HG03064 (cell line): ENCODE measurements around the gene ST7.

ENCODE experiments used
- ATAC-seq: cut with Tn5 transposase; IDR thresholded peaks from one replicate; pipeline ENCODE4 v1.9.1; 2021; ENCODE audit warnings: low read depth; ENCODE audit not compliant: unreplicated experiment

Gene ST7

GRCh38 chr7:117172283-117172682 lies 219.0 kb downstream of the ST7 start:
- ATAC-seq, result no peak

DNA sequence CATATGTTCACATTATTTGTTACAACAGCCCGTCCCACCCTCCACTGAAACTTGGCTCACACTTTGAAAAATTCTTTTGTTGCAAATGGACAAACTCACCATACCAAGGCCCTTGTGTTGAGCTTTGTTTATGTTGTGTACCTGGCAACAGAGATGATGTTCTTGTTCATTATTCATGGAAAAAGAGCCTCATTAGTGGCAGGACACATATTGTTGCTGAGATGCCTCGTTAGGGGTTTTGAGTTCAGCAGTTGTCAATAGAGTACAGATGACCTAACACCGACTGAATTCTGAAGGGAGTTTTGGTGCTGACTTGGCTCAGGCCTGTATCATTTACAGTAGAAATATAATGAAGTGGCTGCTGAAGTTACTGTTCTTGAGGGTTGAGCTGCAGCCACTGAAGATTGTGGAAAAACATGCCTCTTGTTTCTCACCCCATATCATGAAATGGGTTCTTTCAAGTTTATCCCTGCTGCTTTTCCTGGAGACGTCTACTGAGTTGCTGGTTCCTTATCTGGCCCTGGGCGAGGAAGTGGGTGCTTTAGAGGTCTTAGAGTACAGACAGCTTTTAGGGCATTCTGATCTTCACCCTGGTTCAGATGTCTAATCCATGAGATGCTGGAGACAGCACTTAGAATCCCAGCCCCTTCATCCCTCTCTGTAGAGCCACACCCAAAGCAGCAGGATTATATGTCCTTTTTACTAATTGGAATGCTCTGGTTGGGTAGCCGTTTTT lies 219.9 kb downstream of the ST7 start:
- no peak for ATAC-seq

GRCh38 chr7:117176206-117176605 lies 222.9 kb downstream of the ST7 start:
- no peak for ATAC-seq

- no peak for ATAC-seq
Observed at GRCh38 chr7:117178600-117178999, 225.3 kb downstream of the ST7 start.

DNA sequence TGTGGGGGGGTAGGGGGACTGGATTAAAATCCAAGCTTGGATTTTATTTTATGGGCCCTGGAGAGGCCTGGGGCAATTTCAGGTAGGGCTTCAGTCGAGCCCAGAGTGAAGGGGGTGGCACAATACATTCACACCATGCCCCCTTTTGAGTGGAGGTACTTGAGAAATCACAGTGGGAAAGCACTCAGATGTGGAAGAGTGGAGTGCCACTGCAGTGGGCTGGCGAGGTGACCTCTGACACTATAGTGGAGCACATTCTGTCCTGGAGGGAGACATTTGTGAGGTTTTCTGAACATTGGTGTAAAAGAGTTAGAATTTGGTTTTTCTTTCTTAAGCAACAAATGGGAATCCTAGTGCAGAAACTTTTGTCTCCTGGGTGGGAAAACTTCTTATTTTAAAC lies 226.4 kb downstream of the ST7 start:
- ATAC-seq, result no peak

DNA sequence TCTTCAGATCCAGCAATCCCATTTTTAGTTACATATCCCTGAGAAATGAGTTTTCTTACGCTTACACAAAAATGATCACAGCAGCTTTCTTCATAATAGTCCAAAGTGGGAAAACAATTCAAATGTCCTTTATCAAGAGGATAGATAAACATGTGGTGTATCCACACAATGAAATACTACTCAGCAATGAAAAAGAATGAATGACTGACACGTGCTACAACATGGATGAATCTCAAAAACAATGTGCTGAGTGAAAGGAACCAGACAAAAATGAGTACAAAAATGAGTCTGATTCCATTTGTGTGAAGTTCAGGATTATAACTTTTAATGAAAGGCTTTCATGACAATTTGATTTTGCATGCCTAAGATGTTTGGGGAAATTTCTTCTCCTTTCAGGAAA lies 230.4 kb downstream of the ST7 start:
- ATAC-seq, result no peak

DNA sequence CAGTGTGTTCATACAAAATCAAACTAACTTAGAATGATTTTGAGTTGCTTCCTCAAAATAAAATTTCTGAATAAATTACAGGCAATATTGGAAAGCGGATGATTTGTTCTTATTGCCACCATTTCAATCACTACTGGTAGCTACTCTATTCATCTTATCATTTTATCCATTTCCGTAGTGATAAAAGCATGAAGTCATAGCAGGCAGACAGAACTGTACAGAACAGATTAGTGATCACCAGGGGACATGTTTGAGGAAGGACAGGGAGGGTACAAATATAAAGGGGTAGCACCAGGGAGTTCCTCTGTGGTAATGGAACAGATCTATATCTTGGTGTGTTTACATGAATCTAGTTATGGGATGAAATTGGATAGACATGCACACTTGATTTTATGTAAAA lies 231.1 kb downstream of the ST7 start:
- ATAC-seq, result no peak

- ATAC-seq, result no peak
Observed at GRCh38 chr7:117185124-117185523, 231.8 kb downstream of the ST7 start.

DNA sequence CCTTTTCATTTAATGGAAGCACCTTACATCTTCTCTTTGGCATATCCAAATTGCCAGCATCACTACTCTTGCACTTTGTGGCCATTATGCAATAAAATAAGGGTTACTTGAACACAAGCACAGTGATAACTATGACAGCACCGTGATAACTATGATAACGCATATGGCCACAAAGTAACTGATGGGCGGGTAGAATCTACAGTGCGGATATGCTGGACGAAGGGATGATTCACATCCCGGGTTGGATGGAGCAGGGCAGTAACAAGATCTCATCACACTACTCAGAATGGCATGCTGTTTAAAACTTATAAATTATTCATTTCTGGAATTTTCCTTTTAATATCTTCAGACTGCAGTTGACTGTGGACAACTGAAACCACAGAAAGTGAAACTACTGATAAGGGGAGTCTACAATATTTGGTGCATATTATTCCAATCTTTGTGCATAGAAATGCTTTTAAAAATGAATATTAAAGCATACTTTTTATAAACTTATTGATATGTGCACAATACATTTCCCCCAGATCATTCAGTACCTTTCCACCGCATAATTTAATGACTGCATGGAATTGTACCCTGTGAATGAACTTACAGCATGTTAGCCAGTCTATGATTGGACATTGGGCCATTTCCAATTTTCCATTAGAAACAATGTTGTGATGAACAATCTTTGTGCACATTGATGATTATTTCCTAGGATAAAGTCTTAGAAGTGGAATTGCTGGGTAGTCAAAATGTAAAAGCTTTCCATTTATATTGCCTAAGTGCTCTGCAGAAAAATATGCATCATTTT lies 233.1 kb downstream of the ST7 start:
- ATAC-seq, result no peak

DNA sequence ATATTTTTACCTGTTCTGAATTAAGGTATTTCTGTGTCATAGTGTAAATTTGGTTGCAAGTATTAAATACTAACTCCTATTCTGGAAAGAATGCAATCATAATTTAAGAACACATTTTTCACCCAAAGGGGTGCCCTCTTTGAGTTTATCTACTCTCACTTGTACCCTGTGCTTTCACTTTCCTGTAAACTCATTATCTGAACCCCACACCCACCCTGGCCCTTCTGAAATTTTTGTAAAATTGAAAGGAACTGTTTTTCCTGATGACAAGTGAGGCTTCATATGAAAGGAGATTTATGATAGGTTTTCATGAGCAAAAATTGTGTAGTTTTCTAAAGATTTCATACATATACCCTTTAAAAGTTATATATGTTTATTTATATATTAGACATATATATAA lies 235.1 kb downstream of the ST7 start:
- ATAC-seq, result no peak

DNA sequence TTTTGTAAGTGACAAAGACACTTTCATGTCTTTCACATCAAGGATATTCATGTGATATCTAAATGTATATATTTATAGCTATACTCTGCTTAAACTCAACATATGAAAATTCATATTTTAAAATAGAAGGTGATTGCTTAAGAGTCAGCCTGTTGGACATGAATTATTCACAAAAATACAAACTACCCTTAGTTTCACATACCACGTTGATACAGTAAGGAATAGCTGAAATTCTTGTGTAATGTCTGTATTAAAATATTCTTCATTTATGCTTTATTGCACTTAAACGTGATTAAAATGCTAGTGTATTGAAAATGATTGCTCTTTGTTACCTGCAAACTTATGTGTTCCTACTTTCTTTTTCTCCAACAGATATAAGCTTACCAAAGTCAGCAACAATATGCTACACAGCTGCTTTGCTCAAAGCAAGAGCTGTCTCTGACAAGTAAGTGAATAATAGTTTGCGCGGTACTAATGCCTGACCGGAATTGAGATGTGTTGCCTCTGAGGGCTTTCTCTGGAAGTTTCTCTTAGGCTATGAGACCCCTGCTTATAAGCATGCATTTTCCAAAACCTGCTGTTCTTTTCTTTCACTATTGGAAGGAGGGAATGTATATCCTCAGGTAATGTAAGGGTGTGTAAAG lies 235.8 kb downstream of the ST7 start:
- no peak for ATAC-seq

DNA sequence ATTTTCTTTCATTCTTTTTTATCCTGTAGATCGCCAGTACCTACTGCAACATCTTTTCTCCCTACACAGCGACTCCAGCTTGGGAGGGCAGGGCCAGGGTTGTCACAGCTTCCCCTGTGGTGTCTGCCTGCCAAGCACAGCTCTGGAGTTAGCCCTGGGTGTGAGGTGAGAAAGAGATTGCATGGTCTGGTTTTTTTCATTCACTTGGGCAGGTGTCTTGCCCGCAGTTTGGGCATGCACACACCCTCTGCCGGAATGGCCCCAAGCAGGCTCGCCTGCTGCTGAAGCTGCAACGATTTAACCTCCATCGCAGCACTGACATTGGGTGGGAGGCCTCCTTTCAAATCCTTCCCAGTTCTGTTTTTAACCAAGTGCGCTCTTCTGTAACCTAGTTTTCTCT lies 236.8 kb downstream of the ST7 start:
- ATAC-seq, result no peak

- no peak for ATAC-seq
Observed at GRCh38 chr7:117190746-117191435, 237.6 kb downstream of the ST7 start.

DNA sequence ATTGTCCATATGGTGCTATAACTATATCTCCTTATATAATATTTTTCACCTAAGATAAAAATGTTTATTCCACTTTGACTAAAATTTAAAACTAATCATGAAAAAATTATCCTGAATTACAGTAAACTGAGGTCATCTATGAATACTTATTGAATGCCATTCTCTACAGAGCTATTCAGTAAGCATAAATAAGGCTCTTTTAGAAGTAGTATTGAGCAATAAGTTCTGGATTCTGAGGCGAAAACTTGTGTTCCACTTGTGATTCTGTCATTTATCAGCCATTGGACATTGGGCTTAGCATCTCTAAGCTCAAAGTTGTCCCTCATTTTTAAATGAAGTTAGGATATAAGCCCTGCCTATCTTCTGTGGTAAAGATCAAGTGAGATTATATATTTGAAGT lies 238.8 kb downstream of the ST7 start:
- no peak for ATAC-seq

GRCh38 chr7:117193564-117193963 lies 240.3 kb downstream of the ST7 start:
- no peak for ATAC-seq

GRCh38 chr7:117194445-117194844 lies 241.1 kb downstream of the ST7 start:
- no peak for ATAC-seq

DNA sequence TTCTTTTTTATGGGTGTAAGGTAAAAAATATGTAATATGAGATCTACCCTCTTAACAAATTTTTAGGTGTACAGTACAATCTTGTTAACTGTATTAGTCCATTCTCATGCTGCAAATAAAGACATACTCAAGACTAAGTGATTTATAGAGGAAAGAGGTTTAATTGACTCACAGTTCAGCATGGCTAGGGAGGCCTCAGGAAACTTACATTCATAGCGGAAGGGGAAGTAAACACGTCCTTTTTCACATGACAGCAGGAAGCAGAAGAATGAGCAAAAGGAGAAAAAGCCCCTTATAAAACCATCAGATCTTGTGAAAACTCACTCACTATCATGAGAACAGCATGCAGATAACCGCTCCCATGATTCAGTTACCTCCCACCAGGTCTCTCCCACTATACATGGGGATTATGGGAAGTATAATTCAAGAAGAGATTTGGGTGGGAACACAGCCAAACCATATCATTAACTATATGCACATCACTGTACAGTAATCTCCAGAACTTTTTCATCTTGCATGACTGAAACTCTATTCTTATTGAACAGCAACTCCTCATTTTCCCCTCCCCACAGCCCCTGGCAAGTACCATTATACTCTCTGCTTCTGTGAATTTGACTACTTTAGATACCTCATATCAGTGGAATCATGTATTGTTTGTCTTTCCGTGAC lies 242.2 kb downstream of the ST7 start:
- ATAC-seq, result no peak

GRCh38 chr7:117200132-117200531 lies 246.8 kb downstream of the ST7 start:
- no peak for ATAC-seq

- no peak for ATAC-seq
Observed at GRCh38 chr7:117200786-117201458, 247.6 kb downstream of the ST7 start.

DNA sequence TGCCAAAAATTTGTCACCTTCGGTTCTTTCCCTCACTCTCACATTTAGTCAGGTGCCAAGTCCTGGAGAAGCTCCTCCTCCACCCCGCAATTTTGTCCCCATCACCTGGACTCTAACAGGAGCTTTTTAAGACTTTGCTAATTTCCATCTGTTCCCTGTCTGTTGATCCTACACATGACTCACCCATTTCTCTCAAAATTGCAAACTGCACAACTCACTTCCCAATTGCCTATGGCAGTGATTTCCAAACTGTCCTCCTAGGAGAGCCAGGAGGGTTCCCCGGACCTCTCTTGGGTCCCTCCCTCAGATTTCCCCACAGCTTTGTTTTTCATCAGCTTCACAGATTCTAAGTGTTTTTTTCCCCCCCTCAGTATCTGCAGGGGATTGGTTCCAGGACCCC lies 249.2 kb downstream of the ST7 start:
- no peak for ATAC-seq
